Heart left ventricle (tissue), 13 donors: Measurements from ENCODE around the gene ZNF578.

Experiments used
- CTCF ChIP-seq, 12 donors: fragments of 200-600 bp; sonication (generic) in 4 of 12; IDR thresholded peaks; one replicate each; pipeline versions ENCODE4 v1.5.0 to v1.8.0; 2018 to 2022; ENCODE audit warnings: antibody characterized with exemption in 12 of 12, mild to moderate bottlenecking in 5 of 12
- POLR2A ChIP-seq, 2 donors: fragments of 450-650 bp; IDR thresholded peaks; one replicate each; pipeline ENCODE4 v1.6.1; 2017; ENCODE audit warnings: antibody characterized with exemption in 2 of 2, mild to moderate bottlenecking in 2 of 2, moderate library complexity in 2 of 2
- donor health status: ischemic (EF 13 %, LVEDD 7.1; RV severe dilation, severe dysfunction).
- donor health status: DM: no; HTN: yes; CAD: no.
- donor health status: DM: no; HTN: no; CAD: no.
- donor health status: ischemic (EF 25% LVEDD 6.9; RV normal size, moderate dysfunction).
- donor health status: ischemic (EF 25% LVEDD 5.7; RV mildly dilated, moderate dysfunction).
- donor health status: ischemic (EF 35%, LVEDD 5.7; RV mildly dilated, moderate dysfunction).
- donor health status: nonischemic (EF 11% LVEDD 7.7; RV severe dilation, severe dysfunction).
- donor health status: DM: yes; HTN: yes; CAD: no.
- donor health status: PGD.
- donor health status: ischemic (EF 29% LVEDD 5.4; RV normal size, mild dysfunction).
- donor health status: nonischemic (EF 23%, LVEDD 6.1; RV moderate dilation, normal function).

DNA sequence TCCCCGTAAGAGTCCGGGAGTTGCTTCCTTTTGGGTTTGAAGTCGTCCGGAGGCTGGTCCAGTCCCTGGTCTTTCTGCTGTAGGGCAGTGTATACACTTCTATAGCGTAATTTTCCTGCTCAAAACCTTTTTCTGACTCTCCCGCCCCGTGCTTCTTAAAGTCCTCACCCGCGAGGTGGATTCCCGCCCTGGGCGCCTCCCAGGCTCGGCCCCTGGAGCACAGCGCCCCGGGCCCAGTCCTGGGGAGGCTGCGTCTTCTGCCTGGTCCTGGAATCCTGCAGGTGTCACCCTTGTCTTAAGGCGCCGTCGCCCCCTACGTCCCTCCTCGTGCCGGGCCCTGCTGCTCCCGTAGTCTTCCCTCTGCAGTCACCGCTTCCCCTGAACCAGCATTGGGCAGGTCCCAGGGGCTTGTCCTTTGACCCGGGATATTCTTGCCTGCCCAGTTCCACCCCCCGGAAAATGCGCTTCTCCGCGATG lies 39.7 kb downstream of the ZNF578 start:
- TF ChIP-seq CTCF (IDR thresholded peaks at IDR 0.05) = peak in 3 of 12 donors; percentile 12 to 18 (median 12)
- TF ChIP-seq POLR2A (IDR thresholded peaks at IDR 0.05) = no peak
